K562 (cell line): Measurements from ENCODE around the gene USF2. TPM values are rescaled to one million over a fixed set of nuclear protein-coding genes. Genes with fewer than 3 reads are reported as not detected.

ENCODE experiments used
- ATF1 ChIP-seq, 2 experiments: fragments of 450-650 bp in 1 of 2; IDR thresholded peaks; 2 replicates each; pipeline ENCODE4 v1.6.1; 2016; ENCODE audit warnings: missing compliant biosample characterization in 1 of 2, missing genetic modification characterization in 1 of 2
- CHD1 ChIP-seq: fragments of 200-600 bp; sonication (generic); IDR thresholded peaks from one replicate; pipeline ENCODE4 v1.6.1; 2012; ENCODE audit warnings: mild to moderate bottlenecking, moderate library complexity, low read length, inconsistent platforms
- MYNN ChIP-seq, 2 experiments: sonication (generic); formaldehyde crosslinking in 1 of 2; IDR thresholded peaks; 2 replicates each; pipeline versions ENCODE4 v1.5.0 to v1.6.1; 2016 to 2020; ENCODE audit warnings: antibody characterized with exemption in 1 of 2, missing genetic modification reagents in 1 of 2
- POLR2G ChIP-seq: fragments of 200-400 bp; formaldehyde crosslinking; IDR thresholded peaks from 2 replicates; pipeline ENCODE4 v1.6.1; 2017; ENCODE audit warnings: low read depth, mild to moderate bottlenecking, antibody characterized with exemption, low read length, moderate library complexity
- RBM39 ChIP-seq: fragments of 200-400 bp; formaldehyde crosslinking; optimal IDR thresholded peaks from 2 replicates; pipeline ENCODE3; 2018; ENCODE audit warnings: low read depth, low read length
- polyA plus RNA-seq, 8 experiments: library from polyadenylated mRNA; depleted of rRNA in 4 of 8; stranded (reverse) in 5 of 8; unstranded in 3 of 8; fragments of >200 nt; fragmentation: Nextera tagmentation in 2 of 8; fragmentation: Illumina TruSeq in 1 of 8; extraction: Ambion mirVana in 2 of 8; extraction: Trizol in 1 of 8; gene quantifications; 2 replicates each; pipeline versions ENCODE4 v1.2.1 to v1.2.3, GENCODE V29; 2011 to 2014; ENCODE audit warnings: inconsistent platforms in 1 of 8, missing spikeins in 1 of 8
- total RNA-seq, 7 experiments: library from RNA; depleted of rRNA in 6 of 7; stranded (reverse); fragments of >200 nt in 6 of 7; fragmentation: Illumina TruSeq in 2 of 7; extraction: Trizol in 2 of 7; gene quantifications; 2 replicates each; pipeline versions ENCODE4 v1.2.1 to v1.2.3, GENCODE V29; 2011 to 2021; ENCODE audit warnings: low replicate concordance in 1 of 7
- TF ChIP-seq, protein P1 (sequence below): fragments of 150-350 bp; IDR thresholded peaks from 2 replicates; pipeline ENCODE4 v1.6.1; 2014; ENCODE audit warnings: low read depth, mild to moderate bottlenecking, low read length, borderline replicate concordance

Gene USF2
- total and polyA plus RNA-seq, 9 of the 15 experiments (the other 6 are each of a cell fraction or from before 2014, with no cell fraction given), result 0.27 to 93.7 (median 58.4) TPM

GRCh38 chr19:35267353-35267817 is 1.4 kb upstream of the USF2 start (continued):
- TF ChIP-seq RBM39, result peak; percentile 88
- 0 out of 2 replicates have a peak, but pooled peaks have one; percentile 36 for TF ChIP-seq MYNN (IDR thresholded peaks at IDR 0.05)
- TF ChIP-seq MYNN (CRISPR knock-in tag; IDR thresholded peaks at IDR 0.05), result no peak
- TF ChIP-seq, protein P1, sequence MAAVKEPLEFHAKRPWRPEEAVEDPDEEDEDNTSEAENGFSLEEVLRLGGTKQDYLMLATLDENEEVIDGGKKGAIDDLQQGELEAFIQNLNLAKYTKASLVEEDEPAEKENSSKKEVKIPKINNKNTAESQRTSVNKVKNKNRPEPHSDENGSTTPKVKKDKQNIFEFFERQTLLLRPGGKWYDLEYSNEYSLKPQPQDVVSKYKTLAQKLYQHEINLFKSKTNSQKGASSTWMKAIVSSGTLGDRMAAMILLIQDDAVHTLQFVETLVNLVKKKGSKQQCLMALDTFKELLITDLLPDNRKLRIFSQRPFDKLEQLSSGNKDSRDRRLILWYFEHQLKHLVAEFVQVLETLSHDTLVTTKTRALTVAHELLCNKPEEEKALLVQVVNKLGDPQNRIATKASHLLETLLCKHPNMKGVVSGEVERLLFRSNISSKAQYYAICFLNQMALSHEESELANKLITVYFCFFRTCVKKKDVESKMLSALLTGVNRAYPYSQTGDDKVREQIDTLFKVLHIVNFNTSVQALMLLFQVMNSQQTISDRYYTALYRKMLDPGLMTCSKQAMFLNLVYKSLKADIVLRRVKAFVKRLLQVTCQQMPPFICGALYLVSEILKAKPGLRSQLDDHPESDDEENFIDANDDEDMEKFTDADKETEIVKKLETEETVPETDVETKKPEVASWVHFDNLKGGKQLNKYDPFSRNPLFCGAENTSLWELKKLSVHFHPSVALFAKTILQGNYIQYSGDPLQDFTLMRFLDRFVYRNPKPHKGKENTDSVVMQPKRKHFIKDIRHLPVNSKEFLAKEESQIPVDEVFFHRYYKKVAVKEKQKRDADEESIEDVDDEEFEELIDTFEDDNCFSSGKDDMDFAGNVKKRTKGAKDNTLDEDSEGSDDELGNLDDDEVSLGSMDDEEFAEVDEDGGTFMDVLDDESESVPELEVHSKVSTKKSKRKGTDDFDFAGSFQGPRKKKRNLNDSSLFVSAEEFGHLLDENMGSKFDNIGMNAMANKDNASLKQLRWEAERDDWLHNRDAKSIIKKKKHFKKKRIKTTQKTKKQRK, result no peak
- no peak for TF ChIP-seq ATF1 (CRISPR knock-in tag; IDR thresholded peaks at IDR 0.05)
- peak; percentile 35; the same call in 1 of the 2 replicates for TF ChIP-seq ATF1 (tag; IDR thresholded peaks at IDR 0.05)
- peak; percentile 56 for TF ChIP-seq CHD1
- TF ChIP-seq POLR2G, result peak; percentile 65
